Cardiac muscle cell (in vitro differentiated cells and primary cell): ENCODE results near the gene DOCK3. TPM values are rescaled to one million over a fixed set of nuclear protein-coding genes. Genes with fewer than 3 reads are reported as not detected.
A peak's percentile ranks its signal among the peaks of the same experiment; 100 is the strongest.
"Not testable (repeated sequence)": the region's sequence is repeated elsewhere in the genome, so short reads cannot be mapped to it uniquely, and the experiment has no call there.

Experiments
- DNase-seq, 2 donors: peaks; one replicate each; pipeline versions ENCODE4 v3.0.0 to v3.0.0-alpha.2; 2010 to 2017; ENCODE audit warnings: low read depth in 1 of 2, low spot score in 1 of 2
- H3K27ac ChIP-seq: fragments of 200-600 bp; sonication (generic); 2 replicates; pipeline ENCODE4 v1.5.1; 2016
- H3K27me3 ChIP-seq: fragments of 200-600 bp; sonication (generic); 2 replicates; pipeline ENCODE4 v1.6.0; 2016; ENCODE audit warnings: control low read depth
- H3K36me3 ChIP-seq: fragments of 200-600 bp; sonication (generic); 2 replicates; pipeline ENCODE4 v1.5.1; 2016; ENCODE audit warnings: control low read depth
- H3K4me1 ChIP-seq: fragments of 200-600 bp; sonication (generic); 2 replicates; pipeline ENCODE4 v1.8.1; 2017; ENCODE audit warnings: low read depth, mild to moderate bottlenecking, mixed run types
- H3K4me3 ChIP-seq: fragments of 200-600 bp; sonication (generic); 2 replicates; pipeline ENCODE4 v1.5.1; 2016; ENCODE audit warnings: mild to moderate bottlenecking
- H3K9me3 ChIP-seq: fragments of 200-600 bp; sonication (generic); 2 replicates; pipeline ENCODE4 v1.5.1; 2017; ENCODE audit warnings: low read depth, mild to moderate bottlenecking, control low read depth
- polyA plus RNA-seq: library from polyadenylated mRNA; unstranded; fragments of >200 nt; fragmentation: Nextera tagmentation; extraction: Ambion mirVana; gene quantifications from 2 replicates; pipeline ENCODE4 v1.2.1, GENCODE V29; 2016
- total RNA-seq: library from RNA; depleted of rRNA; stranded (reverse); fragments of >200 nt; gene quantifications from 2 replicates; pipeline ENCODE4 v1.2.3, GENCODE V29; 2016
- TF ChIP-seq, protein P1 (sequence below): IDR thresholded peaks from 2 replicates; pipeline ENCODE4 v1.5.1; 2012; ENCODE audit warnings: low read depth, mild to moderate bottlenecking, low read length

Gene DOCK3
- total and polyA plus RNA-seq, 2 experiments from 2014 or later = 0.56 to 1.3 TPM

GRCh38 chr3:50953825-50954414 lies 279.2 kb downstream of the DOCK3 start:
- H3K27me3 ChIP-seq = no peaks in the 10 kb centered on the region
- no peaks in the 10 kb centered on the region for H3K4me1 ChIP-seq
- DNase-seq = no peak
- H3K9me3 ChIP-seq = no peaks in the 10 kb centered on the region
- H3K27ac ChIP-seq = no peak overlapping the region
- TF ChIP-seq, protein P1, sequence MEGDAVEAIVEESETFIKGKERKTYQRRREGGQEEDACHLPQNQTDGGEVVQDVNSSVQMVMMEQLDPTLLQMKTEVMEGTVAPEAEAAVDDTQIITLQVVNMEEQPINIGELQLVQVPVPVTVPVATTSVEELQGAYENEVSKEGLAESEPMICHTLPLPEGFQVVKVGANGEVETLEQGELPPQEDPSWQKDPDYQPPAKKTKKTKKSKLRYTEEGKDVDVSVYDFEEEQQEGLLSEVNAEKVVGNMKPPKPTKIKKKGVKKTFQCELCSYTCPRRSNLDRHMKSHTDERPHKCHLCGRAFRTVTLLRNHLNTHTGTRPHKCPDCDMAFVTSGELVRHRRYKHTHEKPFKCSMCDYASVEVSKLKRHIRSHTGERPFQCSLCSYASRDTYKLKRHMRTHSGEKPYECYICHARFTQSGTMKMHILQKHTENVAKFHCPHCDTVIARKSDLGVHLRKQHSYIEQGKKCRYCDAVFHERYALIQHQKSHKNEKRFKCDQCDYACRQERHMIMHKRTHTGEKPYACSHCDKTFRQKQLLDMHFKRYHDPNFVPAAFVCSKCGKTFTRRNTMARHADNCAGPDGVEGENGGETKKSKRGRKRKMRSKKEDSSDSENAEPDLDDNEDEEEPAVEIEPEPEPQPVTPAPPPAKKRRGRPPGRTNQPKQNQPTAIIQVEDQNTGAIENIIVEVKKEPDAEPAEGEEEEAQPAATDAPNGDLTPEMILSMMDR = no peak
- no peaks in the 10 kb centered on the region for H3K36me3 ChIP-seq
- H3K4me3 ChIP-seq = no peak overlapping the region

DNA sequence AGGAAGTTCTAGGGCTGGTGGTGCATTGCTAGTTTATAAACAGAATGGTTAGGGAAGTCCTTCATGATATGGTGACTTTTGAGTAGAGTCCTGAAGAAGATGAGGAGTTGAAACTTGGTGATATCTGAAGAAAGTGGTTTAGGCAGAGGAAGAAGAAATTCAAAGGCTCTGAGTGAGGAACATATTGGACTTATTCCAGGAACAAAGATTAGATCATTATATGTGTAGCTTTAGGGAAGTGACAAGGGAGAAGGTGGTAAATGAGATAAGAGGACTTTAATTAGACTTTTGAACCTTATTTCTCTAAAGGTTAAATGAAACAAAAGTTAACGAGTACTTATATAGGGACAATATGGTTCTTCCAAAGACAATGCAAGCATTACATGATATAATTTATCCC lies 286.7 kb downstream of the DOCK3 start:
- no peak for DNase-seq
- Histone ChIP-seq H3K4me3 (no peak overlapping the region), H3K27me3 (no peaks in the 10 kb centered on the region), H3K36me3 (no peaks in the 10 kb centered on the region), H3K4me1 (no peaks in the 10 kb centered on the region), H3K9me3 (no peaks in the 10 kb centered on the region), H3K27ac (no peak overlapping the region)
- TF ChIP-seq, protein P1 = no peak

DNA sequence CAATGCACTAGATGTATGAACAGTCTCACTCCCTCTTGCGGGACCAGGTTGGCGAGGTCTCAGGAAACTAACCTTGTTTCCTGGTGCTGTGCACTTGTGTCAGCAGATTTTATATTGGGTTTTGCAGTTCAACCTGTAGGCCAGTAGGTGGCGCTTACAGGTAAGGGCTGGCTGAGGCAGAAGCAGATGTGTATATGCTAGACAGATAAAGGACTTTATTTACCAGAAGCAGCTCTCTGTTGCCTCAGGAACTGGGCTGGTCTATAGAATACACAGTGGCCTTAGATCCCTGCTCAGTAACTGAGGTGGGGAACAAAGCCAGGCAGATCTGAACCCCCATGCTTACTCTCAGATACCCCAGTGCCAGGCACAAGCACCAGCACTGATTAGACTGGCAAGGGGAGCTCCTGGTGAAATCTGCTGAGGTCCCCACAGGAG lies 296.8 kb downstream of the DOCK3 start:
- TF ChIP-seq, protein P1 = peak; percentile 82
- Histone ChIP-seq H3K9me3 (no peaks in the 10 kb centered on the region), H3K27me3 (no peaks in the 10 kb centered on the region), H3K36me3 (no peaks in the 10 kb centered on the region), H3K27ac (no peak overlapping the region), H3K4me3 (no peak overlapping the region), H3K4me1 (peaks cover 5% of the 10 kb centered on the region)
- DNase-seq = peak; percentile 58 to 66

GRCh38 chr3:50972029-50972428 lies 297.3 kb downstream of the DOCK3 start:
- Histone ChIP-seq H3K36me3 (no peaks in the 10 kb centered on the region), H3K4me3 (no peak overlapping the region), H3K27me3 (no peaks in the 10 kb centered on the region), H3K9me3 (no peaks in the 10 kb centered on the region), H3K4me1 (peaks cover 5% of the 10 kb centered on the region), H3K27ac (no peak overlapping the region)
- DNase-seq = no peak
- TF ChIP-seq, protein P1 = no peak

GRCh38 chr3:50978586-50978985 lies 303.9 kb downstream of the DOCK3 start:
- not testable (repeated sequence) for H3K4me1 ChIP-seq, H3K36me3 ChIP-seq, H3K27me3 ChIP-seq, H3K27ac ChIP-seq, H3K4me3 ChIP-seq, DNase-seq, H3K9me3 ChIP-seq

- TF ChIP-seq, protein P1 = no peak
- Histone ChIP-seq H3K27me3 (no peaks in the 10 kb centered on the region), H3K27ac (no peak overlapping the region), H3K4me3 (no peak overlapping the region), H3K36me3 (no peaks in the 10 kb centered on the region), H3K9me3 (no peaks in the 10 kb centered on the region), H3K4me1 (no peaks in the 10 kb centered on the region)
- DNase-seq = no peak
Observed at GRCh38 chr3:50978991-50979667, 304.4 kb downstream of the DOCK3 start.
